Fibroblast of gingiva (primary cell): Measurements from ENCODE around the gene MMP2.

ENCODE experiments used
- DNase-seq: peaks from one replicate; pipeline ENCODE4 v3.0.0-alpha.2; 2011; ENCODE audit warnings: low read depth

Gene MMP2

DNA sequence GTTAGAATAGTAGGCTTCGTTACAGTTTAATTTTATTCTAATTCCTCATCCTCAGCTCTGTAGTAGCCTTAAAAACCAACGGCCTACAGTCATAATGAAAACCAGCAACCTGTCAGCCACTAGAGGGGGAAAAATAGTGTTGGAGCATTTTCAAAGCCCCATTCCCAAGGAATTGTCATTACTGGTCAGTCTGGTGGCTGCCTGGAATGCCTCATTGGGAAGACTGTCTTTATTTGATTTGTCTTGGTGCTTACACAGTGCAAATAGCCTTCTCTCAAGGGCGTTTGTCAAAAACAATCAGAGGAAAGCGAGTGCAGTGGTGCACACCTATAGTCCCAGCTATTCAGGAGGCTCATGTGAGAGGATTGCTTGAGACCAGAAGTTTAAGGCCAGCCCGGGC lies 34.6 kb downstream of the MMP2 start:
- no peak for DNase-seq

GRCh38 chr16:55515111-55515510 lies 36.1 kb downstream of the MMP2 start:
- DNase-seq = no peak

- DNase-seq = no peak
Measured at GRCh38 chr16:55521792-55522191, 42.8 kb downstream of the MMP2 start.

DNA sequence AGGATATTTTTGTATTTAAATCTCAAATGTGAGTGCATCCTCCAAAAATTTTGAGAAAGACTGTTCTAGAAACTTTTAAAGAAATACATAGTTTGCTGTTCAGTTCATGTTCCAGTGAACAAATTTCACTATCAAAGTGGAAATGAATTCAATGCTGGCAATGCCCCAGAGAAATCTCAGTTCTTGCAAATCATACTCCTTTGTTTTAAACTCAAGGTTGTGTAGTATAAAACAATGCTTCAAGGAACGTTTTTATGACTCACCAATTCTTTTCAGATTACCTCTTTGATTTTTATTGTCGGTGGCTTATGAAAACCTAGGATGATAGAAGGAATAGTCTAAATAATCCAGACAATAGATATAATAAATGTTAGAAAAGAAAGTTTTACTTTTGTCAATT lies 47.4 kb downstream of the MMP2 start:
- no peak for DNase-seq

- no peak for DNase-seq
Measured at GRCh38 chr16:55527885-55528284, 48.9 kb downstream of the MMP2 start.

DNA sequence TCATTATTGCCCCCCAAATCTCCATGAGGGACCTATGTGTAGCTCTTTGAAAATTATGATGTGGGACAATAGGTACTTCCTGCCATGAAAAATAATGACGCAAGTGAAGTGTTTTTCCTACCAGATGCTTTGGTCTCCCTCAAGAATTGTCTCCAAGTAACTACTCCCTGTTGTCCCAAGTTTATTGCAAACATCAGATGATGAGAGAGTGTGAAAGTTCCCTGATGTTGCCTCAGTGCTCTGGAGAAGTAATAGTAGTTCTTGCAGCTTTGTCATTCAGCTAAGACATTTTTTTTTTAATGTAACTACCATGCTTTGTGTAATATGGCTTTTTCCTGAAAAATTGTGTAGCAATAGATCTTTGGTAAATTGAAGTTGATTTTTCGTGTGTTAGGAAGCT lies 50.0 kb downstream of the MMP2 start:
- no peak for DNase-seq

DNA sequence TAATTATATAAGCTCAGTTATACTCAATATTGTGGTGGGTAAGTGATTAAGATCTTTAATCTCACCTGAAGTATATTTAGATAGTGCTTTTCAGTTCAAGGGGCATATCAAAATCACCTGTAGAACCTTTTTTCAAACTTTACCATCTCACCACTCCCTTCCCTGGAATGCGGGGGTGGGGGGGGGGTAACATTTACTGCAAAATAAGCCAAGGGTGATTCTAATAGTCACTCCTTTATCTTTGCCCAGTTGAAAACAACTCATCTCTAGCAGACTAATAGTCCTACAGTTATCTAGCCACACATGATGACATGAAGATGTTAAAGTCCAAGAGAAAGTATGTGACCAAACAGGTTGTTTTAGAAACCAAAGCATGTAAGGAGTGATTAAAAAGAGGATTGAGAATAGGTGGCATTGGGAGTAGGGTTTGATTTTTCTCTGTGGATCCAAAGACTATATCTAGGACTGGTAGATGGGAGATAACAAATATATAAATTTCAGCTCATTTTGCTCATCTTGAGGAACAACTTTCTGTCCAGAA lies 51.4 kb downstream of the MMP2 start:
- no peak for DNase-seq

DNA sequence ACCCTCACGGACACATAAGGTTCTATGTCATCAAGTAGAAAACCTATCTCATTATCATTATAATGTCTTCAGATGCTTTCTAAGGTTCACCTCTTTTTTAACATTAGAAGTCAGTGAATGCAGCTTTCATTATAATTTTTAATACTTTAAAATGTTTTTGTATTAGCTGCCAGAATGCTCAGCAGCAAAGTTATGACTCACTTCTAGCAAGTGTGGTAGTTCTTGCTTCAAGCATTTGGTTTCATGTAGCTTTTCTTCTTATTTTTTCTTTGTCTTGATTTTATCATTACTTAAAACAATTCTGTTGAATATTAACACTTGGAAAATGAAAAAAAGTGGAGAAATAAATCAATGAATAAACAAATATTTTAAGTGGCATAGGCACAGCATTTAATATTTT lies 53.2 kb downstream of the MMP2 start:
- no peak for DNase-seq

DNA sequence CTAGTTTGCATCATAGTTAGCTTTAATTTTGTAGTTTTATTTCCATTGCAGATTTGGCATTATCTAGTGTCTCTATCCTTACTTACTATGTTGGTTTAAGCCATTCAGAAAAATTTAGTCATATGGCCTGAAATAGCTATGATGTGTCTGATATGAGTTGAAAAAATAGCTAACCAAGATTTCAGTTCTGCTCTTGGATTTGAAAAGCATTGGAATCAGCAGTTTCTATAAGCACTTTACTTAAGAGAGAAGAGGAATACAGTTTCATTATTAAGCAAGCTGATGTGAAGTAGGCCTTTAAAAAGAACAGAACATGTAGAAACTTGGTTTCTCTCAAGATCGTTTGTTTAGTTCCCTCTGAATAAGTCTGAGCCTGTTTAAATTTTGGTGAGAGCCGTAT lies 55.8 kb downstream of the MMP2 start:
- DNase-seq = no peak

- peak; percentile 39 for DNase-seq
Measured at GRCh38 chr16:55539049-55539448, 60.1 kb downstream of the MMP2 start.

DNA sequence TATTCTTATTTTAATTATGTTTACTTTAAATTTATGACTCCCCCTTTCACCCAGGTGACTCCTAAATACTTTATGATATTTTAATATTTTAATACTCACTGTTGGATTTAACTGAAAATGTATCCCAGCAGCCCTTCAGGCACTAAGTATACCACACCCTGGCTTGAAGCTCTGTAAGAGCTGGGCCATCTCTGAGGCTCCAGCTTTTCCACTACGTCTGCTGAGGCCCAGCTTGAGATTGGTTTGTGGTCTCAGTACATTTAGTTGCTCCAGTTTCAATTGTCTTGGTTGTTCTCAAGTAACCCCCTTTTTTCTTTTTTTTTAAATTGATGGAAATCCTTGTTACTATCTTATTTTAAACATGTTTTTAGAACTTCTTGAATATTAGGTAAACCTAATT lies 60.5 kb downstream of the MMP2 start:
- no peak for DNase-seq

DNA sequence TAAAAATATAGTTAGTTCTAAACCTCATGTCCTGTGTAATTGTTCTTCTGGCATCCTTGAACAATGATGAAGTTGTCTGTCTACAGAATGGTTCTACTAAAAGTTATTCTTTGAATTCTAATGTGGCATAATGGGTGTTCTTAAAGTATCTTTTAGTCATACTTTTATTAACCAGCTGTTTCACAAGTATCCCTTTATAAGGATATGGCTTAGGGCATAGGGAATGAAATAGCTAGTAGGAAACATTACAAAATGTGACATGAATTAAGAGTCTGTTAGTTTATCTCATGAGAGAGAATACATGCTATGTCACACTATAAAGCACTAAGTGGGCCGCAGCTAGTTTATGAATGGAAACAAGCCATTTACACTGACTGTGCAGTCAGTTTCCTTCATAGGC lies 61.2 kb downstream of the MMP2 start:
- no peak for DNase-seq

DNA sequence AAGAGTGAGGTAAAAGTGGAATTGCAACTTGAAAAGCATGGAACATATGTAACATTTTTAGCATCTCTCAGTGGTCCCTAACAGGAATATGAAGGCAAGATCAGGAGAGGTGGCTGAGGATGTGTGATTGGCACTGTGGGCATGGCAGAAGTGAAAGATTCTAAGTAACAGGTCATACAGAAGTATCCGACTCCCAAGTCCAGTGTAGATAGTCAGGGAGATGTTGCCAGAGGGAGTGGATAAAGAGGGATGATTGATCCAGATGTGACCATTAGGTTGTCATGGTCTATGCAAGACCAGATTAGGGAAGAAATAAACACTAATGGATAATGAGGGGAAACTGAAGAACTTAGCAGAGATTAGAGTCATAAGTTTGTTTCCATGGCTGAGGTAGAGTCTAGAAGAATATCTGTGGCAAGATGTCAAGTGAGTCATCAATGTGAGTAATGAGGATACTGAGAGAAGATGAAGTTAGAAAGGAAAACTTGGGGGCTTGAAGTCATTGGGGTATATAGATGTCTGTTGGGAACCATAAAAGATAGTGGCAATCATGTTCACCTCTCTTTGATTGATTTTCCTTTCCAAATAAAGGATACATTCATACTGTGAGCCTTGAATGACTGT lies 63.6 kb downstream of the MMP2 start:
- DNase-seq = peak; percentile 38

- peak; percentile 35 for DNase-seq
Measured at GRCh38 chr16:55543472-55543871, 64.5 kb downstream of the MMP2 start.

- DNase-seq = peak; percentile 64
Measured at GRCh38 chr16:55552621-55553020, 73.6 kb downstream of the MMP2 start.

DNA sequence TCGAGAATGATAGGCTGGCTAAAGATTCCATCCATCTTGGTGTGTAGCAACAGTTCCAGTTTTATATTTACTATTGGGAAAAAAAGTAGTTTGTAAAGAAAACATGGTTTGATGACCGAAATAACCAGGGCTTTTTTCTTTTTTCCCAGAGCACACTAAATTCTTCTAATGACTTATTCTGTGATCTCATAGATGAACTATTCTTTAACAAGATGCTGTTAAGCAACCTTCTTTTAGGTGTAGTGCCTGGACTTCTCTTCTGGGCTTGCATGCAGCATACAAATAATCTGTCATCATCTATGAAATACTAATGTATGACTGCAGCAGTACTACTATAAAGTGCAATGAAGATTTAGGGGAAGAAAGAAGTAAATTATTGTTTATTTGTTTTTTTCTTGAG lies 76.4 kb downstream of the MMP2 start:
- no peak for DNase-seq
